NK-92 treated with Interleukin-12 subunit alpha and Interleukin-12 subunit beta, amount 100 ng/mL, for 24 hours (cell line): ENCODE data around the gene NANOS3.
"Not testable (repeated sequence)": the region's sequence is repeated elsewhere in the genome, so short reads cannot be mapped to it uniquely, and the experiment has no call there.

Experiments used
- DNase-seq: peaks from one replicate; lab custom pipeline; 2025; lab: John Stamatoyannopoulos, UW

The NANOS3 gene

GRCh38 chr19:13843104-13843921 lies 33.6 kb upstream of the NANOS3 start:
- no peak for DNase-seq

DNA sequence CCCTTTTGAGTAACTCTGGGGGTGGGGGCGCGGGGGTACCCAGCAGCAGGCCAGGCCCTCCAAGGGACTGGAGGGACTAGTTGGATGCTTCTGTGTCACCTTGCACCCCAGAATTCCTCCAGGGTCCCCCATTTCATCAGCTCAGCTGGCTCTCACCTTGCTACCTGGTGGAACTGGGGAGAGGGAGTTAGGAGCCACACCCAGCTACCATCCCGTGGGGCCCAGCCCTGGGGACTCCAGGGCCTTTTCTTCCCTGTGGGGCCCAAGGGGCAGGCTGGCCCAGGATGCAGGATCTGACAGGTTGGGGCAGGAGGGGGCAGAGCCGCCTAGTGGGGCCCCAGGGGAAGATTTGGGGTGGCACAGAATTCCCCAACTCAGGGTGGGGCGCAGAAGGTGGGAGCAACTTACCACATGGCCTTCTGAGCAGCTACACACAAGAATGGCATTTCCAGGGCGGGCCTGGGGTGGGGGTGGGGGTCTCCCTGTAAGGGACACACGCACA lies 32.8 kb upstream of the NANOS3 start:
- no peak for DNase-seq

- peak; percentile 98 for DNase-seq
Measured at GRCh38 chr19:13846557-13847406, 30.2 kb upstream of the NANOS3 start.

DNA sequence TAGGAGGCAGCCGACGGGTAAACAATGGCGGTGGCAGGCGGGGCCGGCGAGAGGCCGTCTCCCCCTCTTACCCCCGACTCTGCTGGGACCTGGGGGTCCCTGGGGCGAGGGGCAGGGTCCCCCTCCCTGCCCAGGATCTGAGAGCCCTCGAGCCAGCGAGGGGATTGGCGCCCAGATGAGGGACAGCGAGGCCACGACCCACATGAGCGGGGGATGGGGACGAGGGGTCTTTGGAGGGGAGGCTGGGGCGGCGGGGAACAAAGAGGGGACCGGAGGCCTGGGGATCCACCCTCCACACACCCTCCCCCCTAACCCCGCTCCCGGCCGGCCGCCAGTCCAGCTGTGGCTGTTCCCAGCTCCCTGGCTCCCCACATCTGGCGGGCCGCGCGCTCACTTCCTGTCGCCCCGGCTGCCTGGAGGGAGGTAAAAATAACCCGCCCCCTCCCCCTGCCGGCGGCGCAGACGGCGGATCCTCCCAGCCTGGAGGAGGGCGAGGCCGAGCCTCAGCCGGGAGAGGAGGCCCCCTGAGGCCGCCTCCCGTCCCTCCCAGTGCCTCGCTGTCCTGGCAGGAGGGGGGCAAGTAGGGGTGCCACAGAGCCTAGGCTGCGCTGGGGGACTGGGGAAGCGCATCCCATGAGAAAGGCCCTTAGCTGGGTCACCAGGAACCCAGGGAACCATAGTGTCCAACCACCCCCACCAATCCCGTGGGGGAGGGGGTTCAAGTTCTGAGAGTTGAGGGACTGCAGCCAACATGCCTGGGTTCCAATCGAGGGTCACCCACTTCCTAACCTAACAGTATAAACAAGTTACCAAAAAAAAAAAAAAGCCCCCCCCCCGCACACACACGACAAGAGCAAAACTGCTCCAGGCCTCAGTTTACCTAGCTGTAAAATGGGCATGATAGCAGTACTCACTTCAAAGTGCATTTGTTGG lies 29.3 kb upstream of the NANOS3 start:
- peak; percentile 67 for DNase-seq

- no peak for DNase-seq
Measured at GRCh38 chr19:13848340-13848677, 28.6 kb upstream of the NANOS3 start.

DNA sequence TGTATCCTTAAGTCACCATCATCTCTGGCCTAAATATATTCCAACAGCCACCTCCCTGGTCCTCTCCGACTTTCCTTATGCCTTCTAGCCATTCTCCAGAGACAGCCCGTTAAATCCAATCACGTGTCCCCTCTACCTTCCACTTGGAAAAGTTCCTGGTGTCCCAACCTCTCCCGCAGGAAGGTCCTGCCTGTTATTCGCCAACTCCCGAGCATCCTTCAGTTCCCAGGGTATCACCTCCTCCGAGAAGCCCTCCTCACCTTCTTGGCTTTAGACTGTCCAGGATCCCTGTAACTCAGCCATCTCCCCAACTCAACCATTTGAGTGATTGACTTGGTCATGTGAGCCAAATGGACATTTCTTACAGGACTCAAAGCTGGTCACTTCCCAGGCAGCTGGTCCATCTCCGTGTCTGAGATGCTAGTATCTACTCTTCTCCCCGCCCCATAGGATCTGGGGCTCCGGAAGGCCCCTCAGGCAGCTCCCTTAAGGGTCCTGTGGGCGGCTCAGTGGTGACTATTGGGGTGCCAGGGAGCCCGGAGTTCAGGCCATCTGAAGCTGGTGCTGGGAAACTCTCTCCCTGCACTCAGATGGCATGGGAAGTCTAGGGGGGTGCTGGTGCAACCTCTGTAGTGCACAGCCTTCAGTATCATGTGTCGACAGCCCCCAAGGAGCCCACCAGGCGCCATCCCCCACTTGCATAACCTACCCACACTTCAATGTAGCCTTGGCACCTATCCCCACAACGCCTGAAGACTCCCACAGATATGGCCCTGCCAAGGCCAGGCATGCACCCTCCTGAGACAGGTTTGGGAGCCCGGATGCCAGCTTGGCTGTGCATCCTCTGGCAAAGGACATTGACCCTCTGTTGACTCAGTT lies 27.9 kb upstream of the NANOS3 start:
- DNase-seq, result no peak

GRCh38 chr19:13849991-13850909 lies 26.7 kb upstream of the NANOS3 start:
- no peak for DNase-seq

GRCh38 chr19:13850910-13851733 lies 25.8 kb upstream of the NANOS3 start:
- DNase-seq, result no peak

GRCh38 chr19:13851734-13852114 lies 25.2 kb upstream of the NANOS3 start:
- not testable (repeated sequence) for DNase-seq

- not testable (repeated sequence) for DNase-seq
Measured at GRCh38 chr19:13852171-13852707, 24.7 kb upstream of the NANOS3 start.

DNA sequence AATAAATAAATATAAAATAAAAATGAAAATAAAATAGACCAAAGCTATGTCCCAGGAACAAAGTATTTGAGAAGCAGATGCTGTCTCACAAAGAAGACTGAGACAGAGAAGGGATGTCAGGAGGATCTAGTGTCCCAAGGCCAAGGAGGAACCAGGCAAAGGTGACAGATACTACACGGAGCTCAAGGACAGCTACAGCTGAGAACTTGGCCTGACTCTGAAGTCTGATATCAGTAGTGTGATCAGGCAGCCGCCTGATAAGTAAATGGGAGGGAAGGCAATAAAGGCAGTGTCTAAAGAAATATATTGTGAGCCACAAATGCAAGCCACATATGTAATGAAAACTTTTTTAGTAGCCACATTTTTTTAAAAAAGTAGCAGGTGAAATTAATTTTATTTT lies 20.4 kb upstream of the NANOS3 start:
- no peak for DNase-seq

- DNase-seq, result no peak
Measured at GRCh38 chr19:13859361-13859880, 17.5 kb upstream of the NANOS3 start.

DNA sequence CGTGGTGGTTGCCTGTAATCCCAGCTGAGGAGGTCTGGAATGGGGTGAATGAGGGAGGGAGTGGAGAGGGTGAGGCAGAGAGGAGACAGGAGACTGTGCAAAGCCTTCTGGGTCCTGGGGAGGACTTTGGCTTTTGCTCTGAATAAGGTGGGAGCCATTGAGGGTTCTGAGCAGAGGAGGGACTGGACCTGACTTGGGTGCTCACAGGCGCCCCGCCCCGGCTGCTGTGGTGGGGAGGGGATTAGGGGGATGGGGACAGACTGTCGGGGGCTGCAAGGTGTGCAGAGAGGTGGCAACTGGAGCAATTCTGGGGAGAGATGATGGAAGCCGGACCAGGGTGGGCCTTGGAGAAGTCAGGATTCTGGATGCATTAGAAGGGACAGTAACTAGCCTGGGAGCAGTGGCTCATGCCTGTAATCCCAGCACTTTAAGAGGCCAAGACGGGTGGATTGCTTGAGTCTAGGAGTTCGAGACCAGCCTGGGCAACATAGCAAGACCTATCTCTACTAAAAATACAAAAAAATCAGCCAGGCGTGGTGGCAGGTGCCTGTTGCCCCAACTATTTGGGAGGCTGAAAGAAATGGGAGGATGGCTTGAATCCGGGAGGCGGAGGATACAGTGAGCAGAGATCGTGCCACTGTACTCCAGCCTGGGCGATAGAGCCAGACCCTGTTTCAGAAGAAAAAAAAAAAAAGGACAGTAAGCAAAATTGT lies 16.1 kb upstream of the NANOS3 start:
- DNase-seq, result no peak

DNA sequence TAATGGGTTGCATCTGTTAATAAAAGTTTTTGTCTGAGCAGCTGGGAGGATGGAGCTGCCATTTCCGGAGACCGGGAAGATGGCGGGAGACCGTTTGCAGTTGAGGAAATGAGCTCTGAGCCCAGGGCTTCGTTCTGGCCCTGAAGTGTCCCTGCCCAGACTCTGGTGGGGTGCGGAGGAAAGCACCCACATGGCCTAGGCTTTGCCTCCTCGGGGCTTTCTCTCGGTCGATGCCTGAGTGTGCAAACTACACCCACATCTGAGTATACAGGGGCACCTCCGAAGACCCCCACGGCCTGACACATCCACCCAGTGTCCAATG lies 15.6 kb upstream of the NANOS3 start:
- no peak for DNase-seq

- peak; percentile 81 for DNase-seq
Measured at GRCh38 chr19:13861714-13862531, 15.0 kb upstream of the NANOS3 start.

GRCh38 chr19:13864046-13864666 lies 12.8 kb upstream of the NANOS3 start:
- DNase-seq, result no peak
